Right ventricle myocardium superior (tissue), 1 donor: ENCODE results near the gene ANXA11. TPM values are rescaled to one million over a fixed set of nuclear protein-coding genes. Genes with fewer than 3 reads are reported as not detected.
A peak's percentile ranks its signal among the peaks of the same experiment; 100 is the strongest.

Experiments used
- ATAC-seq: fragments of 200-7000 bp; cut with Tn5 transposase; one replicate; pipeline ENCODE4 v1.9.1; 2020; ENCODE audit warnings: mild to moderate bottlenecking; ENCODE audit not compliant: poor library complexity
- DNase-seq: peaks from one replicate; pipeline ENCODE4 v3.0.0-alpha.2; 2020
- intact Hi-C: fragments of 100-400 bp; cut with DNase I; formaldehyde crosslinking; loops from one replicate; pipeline ENCODE4 v1.11.2; 2022
- total RNA-seq: library from RNA; stranded (reverse); fragmentation: NEBNext Ultra II Directional; extraction: Animal tissue kit (Norgen Biotek cat#: 25700); gene quantifications from one replicate; pipeline ENCODE4 v1.2.1, GENCODE V29; 2021
- donor health status: DM: no; HTN: yes; CAD: no; lungs with severe emphysema.

The ANXA11 gene
- total RNA-seq, 1 donor from 2014 or later, result 434 TPM

- intact Hi-C loops, result no loop called here
- DNase-seq (peak; percentile 61), ATAC-seq (peak; percentile 38)
Measured at GRCh38 chr10:80196270-80196949, 8.9 kb downstream of the ANXA11 start.

- intact Hi-C loops, result no loop called here
- DNase-seq, result no peak
- no peak for ATAC-seq
Measured at GRCh38 chr10:80195046-80195574, 10.2 kb downstream of the ANXA11 start.

GRCh38 chr10:80194373-80195045 is 10.8 kb downstream of the ANXA11 start:
- intact Hi-C loops, result no loop called here
- DNase-seq (no peak), ATAC-seq (no peak)

GRCh38 chr10:80192553-80192952 is 12.8 kb downstream of the ANXA11 start:
- intact Hi-C loops, result no loop called here
- DNase-seq (no peak), ATAC-seq (no peak)

- intact Hi-C loops, result no loop called here
- ATAC-seq, result no peak
- DNase-seq, result peak; percentile 37
Measured at GRCh38 chr10:80191589-80192270, 13.6 kb downstream of the ANXA11 start.

- peak; percentile 30 for DNase-seq
- intact Hi-C loops, result no loop called here
Measured at GRCh38 chr10:80188713-80189112, 16.6 kb downstream of the ANXA11 start.

GRCh38 chr10:80187465-80188409 is 17.6 kb downstream of the ANXA11 start:
- intact Hi-C loops, result no loop called here
- peak; percentile 62 for DNase-seq
- ATAC-seq, result peak; percentile 6

More at GRCh38 chr10:80188713-80189112, 16.6 kb downstream of the ANXA11 start:
- ATAC-seq, result no peak

GRCh38 chr10:80187060-80187459 is 18.3 kb downstream of the ANXA11 start:
- no peak for DNase-seq
- ATAC-seq, result peak; percentile 1
- intact Hi-C loops, result no loop called here

- intact Hi-C loops, result no loop called here
- DNase-seq, result peak; percentile 72
Measured at GRCh38 chr10:80186364-80187012, 18.8 kb downstream of the ANXA11 start.

GRCh38 chr10:80185578-80186299 is 19.6 kb downstream of the ANXA11 start:
- peak; percentile 69 for ATAC-seq
- intact Hi-C loops, result no loop called here
- no peak for DNase-seq

More at GRCh38 chr10:80186364-80187012, 18.8 kb downstream of the ANXA11 start:
- ATAC-seq, result peak; percentile 80

- intact Hi-C loops, result no loop called here
- ATAC-seq, result no peak
Measured at GRCh38 chr10:80184291-80184690, 21.0 kb downstream of the ANXA11 start.

GRCh38 chr10:80183436-80183835 is 21.9 kb downstream of the ANXA11 start:
- intact Hi-C loops, result no loop called here
- DNase-seq, result peak; percentile 33
- no peak for ATAC-seq

More at GRCh38 chr10:80184291-80184690, 21.0 kb downstream of the ANXA11 start:
- no peak for DNase-seq

GRCh38 chr10:80182986-80183385 is 22.4 kb downstream of the ANXA11 start:
- intact Hi-C loops, result no loop called here
- DNase-seq, result peak; percentile 40
- ATAC-seq, result no peak

- DNase-seq (no peak), ATAC-seq (peak; percentile 32)
- intact Hi-C loops, result no loop called here
Measured at GRCh38 chr10:80177781-80178636, 27.3 kb downstream of the ANXA11 start.

- DNase-seq (no peak), ATAC-seq (no peak)
Measured at GRCh38 chr10:80176526-80176925, 28.8 kb downstream of the ANXA11 start.

GRCh38 chr10:80174641-80175395 is 30.5 kb downstream of the ANXA11 start:
- intact Hi-C loops, result no loop called here
- DNase-seq (no peak), ATAC-seq (no peak)

More at GRCh38 chr10:80176526-80176925, 28.8 kb downstream of the ANXA11 start:
- intact Hi-C loops, result no loop called here
